GM21576 (cell line): Measurements from ENCODE around the gene L1CAM.

Experiments
- ATAC-seq: cut with Tn5 transposase; IDR thresholded peaks from one replicate; pipeline ENCODE4 v1.9.1; 2021; ENCODE audit warnings: mild to moderate bottlenecking, moderate library complexity; ENCODE audit not compliant: unreplicated experiment

The L1CAM gene

DNA sequence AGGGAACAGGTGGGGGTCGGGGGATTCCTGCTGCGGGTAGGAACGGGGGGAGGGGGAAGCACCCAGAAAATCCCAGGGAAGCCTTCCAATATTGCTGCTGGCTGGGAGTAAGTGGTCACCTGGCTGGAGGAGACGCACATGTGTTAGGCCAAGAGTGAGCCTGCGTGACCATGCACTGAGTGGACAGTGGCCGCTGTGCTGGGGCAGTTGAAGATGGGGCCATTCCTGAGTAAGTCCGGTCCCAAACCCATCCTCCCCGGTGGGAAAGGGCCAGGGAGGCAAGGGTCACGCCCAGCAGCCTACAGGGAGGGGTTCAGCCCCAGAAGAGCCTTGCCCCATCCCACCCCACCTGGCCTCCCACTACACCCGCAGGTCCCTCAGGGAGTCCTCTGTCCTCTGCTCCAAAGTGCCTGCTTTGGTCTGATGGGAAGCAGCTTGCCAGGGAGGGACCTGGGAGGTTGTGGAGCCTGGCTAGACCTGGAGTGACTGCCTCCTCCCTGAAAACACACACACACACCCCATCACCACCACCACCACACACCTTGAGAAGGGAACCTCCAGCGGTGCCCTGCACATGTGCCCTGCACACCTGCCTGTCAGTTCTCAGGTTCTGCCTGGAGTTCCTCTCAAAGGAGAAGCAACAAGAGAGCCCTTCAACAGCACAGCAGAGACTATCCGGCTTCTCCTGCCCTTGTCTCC lies 6.1 kb downstream of the L1CAM start:
- no peak for ATAC-seq

DNA sequence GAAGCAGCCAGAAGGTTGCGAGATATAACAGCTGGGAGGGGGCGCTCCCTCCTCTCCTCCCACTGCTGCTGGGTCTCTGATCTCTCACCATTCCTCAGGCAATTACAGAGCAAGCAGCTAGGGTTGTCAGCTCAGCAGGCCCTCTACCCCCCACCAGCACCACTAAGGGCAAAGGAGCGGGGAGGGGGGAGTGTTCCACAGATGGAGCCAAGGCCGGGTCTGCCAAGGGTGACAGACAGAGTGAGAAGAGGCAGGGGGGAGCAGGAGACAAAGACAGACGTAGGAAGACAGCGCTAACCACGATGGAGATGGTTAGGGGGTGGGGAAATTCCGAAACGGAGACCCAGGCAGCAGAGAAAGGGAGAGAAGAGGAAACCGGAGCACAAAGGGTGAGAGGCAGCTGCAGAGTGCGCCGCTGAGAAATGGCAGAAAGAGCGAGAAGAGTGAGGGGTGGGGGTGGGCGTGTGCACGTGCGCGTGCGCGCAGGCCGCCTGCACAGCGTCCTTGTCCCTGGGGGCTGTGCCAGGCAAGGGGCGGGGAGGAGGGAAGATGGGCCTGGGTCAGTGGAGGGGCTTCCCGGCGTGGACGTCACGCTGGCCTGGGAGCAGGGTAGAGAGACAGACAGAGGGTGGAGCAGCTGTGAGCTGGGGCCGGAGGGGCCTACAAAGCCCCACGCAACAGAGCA lies 6.9 kb downstream of the L1CAM start:
- ATAC-seq, result no peak

- ATAC-seq, result no peak
Observed at GRCh38 chrX:153878345-153878744, 7.6 kb downstream of the L1CAM start.

DNA sequence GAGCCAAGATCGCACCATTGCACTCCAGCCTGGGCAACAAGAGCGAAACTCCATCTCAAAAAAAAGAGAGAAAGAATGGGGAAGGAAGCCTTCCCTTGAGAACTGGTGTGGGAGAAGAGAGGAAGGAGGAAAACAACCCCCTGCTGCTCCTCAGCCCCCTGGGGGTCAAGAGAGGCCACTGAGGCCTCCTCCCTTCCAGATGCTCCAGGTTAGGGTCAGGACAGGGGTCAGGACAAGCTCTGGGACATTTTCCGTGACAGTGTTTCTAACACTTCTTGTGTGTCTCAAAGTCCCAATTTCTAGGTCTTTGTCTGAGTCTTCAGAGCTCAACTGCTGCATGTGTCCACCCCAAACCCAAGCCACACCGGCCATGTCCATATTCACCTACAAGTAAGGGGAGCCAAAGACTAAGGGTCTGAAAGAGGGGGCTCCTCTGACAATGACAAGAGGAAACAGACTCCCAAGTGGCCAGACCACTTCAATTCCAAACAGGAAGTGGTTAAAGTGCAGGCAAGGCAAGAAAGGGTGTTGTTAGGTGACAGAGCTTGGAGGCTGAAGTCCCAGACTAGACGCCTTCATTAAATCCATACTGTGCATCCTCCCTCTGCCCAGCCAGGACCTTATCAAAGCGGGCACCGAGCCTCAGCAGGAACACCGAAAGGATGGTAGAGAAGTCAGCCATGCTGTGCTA lies 8.3 kb downstream of the L1CAM start:
- no peak for ATAC-seq

DNA sequence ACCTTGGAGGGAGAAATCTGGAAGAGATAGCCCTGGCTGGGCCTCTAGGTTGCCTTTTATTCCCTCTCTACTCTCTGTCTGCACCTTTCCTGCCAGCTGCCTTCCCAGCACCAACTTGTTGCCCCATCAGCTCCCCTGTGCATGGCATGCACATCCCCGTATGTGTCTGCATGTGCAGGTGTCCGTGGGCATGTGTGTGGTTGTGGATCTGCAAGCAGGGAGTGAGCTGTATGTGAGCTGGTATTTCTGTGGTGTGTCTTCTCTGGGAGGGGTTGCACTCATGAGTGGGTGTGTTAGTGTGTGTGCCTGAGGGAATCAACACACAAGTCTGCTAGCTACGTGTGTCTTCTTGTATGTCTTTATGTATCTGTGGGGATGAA lies 9.9 kb downstream of the L1CAM start:
- ATAC-seq, result no peak

DNA sequence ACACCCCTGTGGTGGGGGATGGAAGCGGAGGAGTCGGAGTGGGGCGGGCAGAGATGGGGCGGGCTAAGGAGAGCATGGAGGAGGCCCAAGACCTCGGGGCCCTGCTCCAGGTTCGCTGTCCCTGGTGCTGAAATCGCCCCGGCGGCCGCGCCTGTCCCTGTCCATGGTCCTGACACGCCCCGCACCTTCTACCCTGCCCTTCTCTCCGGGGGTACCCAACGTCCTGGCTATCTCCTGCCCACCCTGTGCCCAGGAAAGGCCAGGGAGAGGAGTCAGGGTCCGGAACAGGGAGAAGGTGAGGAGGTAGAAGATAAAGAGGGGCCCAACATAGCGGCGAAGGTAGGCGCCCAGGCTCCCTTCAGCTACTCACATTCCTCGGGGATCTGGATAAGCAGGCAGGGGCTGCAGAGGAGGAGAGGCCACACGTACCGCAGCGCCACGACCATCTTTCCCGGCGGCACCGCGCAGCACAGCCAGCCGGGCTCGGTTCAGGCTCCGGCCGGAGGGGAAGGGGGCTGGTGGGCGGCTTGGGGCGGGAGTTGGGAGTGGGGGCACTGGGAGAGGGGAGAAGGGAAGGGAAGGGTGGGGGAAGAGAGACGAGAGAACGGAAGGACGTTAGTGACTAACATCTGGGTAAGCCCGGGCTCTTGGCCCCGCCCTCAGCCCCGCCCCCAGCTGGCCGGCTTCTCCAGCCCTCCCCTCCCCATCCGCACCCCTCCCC lies 10.4 kb downstream of the L1CAM start:
- no peak for ATAC-seq

GRCh38 chrX:153874366-153875125 lies 11.4 kb downstream of the L1CAM start:
- ATAC-seq, result no peak

GRCh38 chrX:153874085-153874365 lies 11.9 kb downstream of the L1CAM start:
- ATAC-seq, result no peak

DNA sequence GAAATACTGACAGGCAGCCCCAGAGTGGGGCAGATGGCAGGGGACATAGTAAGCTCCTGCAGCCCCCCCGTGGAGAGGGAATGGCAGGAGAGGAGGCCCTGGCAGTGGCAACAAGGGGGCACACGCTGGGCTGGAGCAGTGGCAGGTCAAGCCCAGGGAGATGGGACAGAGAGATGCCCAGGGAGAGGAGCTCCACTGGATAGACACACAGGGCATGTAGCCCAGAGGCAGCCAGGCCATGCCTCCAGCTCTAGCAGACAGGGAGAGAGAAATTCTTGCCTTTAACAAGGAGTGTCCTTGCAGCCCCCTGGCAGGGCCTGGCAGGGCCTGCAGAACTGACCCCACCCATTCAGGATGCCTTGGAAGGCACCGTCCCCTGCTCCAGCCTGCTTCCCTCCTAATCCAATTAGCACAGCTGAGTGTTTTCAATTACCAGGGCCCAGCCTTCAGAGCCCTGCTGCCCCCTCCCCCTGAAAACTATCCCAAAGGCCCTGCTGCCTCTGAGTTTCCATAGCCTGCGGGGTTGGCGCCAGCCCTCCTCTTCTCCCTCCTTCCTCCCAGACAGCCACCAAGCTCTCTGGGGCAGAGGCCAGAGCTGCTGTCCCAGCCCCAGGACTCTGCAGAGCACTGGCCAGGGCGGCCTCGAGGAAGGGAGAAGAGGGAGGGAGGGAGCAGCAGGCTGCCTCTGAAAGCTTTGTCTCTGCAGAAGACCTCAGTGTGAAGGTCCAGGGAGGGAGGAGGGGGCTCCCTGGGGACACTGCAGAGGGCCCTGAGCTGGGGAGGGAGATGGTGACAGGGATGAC lies 12.5 kb downstream of the L1CAM start:
- no peak for ATAC-seq

DNA sequence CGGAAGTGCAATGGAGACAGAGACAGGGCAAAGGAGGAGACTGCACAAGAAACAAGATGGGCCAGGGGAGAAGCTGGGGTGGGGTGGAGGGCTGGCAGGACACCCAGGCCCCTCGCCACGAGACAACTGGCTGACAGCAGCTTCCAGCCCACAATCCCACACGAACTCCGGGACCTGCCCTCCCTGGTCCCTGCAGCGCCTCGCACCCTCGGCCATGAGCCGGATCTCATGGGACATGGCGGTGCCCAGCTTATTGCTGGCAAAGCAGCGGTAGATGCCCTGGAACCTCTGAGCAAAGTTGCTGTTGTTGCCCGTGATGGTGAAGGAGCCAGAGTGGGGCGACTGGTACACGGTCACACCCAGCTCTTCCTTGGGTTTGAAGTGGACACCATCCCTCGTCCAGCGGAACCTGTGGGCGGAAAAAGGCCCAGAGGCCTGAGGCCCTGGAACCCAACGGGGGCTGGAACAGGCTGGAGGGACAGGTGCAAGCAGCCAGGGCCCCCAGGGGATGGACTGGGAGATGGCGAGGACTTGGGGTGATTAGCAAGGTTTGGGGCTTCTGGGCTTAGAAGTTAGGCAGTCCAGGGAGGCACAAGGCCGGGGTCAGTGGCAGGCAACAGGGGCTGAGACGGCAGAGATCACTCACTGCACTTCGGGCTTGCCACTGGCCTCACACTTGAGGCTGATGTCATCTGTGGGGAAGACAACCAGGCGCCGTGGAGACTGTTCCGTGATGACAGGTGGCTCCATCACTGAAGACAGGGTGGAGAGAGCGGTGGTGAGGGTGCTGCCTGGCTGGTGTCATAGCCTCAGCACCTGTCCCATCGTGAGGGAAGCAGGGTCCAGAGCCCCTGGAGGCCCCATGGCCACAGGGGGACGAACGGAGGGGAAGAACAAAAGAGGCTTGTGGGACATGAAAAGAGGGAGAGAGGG lies 13.8 kb downstream of the L1CAM start:
- no peak for ATAC-seq

GRCh38 chrX:153871451-153871850 lies 14.5 kb downstream of the L1CAM start:
- ATAC-seq, result no peak

- ATAC-seq, result no peak
Observed at GRCh38 chrX:153870791-153871360, 15.1 kb downstream of the L1CAM start.

DNA sequence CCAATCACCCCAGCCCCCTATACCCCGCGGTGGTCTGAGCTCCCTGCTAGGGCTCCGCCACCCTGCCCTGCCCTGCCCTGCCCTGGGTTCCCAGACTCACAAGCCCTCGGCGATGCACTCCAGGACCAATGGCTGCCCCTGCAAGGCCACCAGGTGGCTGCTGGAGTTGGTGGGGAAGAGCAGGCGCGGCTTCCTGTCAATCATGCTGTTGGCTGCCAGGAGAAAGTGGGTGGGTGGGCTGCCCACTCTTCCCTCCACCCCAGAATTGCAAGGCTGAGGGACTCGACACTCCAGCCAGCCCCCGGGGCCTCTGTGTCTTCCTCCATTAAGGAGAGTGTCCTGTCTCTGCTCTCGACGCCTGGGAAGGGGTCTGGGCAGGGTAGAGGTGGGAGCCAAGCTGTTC lies 15.7 kb downstream of the L1CAM start:
- ATAC-seq, result no peak

GRCh38 chrX:153869473-153870287 lies 16.3 kb downstream of the L1CAM start:
- no peak for ATAC-seq

DNA sequence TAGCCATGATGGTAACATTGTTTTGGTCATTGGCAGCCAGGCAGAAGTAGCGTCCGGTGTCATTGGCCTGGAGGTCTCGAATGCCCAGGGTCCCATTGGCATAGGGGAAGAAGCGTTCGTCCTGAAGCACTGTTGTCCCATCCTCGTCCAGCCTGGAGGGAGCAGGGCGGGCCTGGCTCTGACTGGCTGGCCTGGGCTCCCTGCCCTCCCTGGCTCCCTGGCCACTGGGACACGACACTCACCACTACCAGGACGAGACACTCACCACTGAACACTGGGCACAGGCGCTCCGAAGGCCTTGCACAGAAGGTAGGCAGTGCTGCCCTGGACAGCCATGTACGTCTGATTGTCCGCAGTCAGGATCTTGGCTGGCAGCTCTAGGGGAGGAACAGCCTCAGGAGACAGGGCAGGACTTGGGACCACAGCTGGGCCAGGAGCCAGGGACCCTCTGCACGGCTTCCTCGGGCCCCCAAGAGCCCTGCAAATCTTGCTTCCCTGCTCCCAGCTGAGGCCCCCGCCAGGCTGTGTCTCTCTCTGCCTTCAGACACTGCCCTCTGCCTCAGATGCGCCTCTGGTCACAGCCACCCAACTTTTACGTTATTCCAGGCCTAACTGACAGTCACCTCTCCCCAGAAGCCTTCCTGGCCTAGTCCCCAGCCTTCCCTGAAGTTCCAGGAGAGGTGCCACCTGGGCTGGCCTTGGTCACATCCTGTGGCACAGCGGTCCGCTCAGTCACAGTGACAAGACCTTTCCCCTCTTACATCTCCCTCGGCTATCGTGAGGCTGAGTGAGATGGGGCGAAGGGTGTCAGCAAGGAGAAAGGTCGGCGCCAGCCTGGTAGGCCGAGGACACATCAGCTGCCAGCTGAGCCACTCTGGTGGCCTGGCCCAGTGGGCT lies 17.1 kb downstream of the L1CAM start:
- no peak for ATAC-seq

DNA sequence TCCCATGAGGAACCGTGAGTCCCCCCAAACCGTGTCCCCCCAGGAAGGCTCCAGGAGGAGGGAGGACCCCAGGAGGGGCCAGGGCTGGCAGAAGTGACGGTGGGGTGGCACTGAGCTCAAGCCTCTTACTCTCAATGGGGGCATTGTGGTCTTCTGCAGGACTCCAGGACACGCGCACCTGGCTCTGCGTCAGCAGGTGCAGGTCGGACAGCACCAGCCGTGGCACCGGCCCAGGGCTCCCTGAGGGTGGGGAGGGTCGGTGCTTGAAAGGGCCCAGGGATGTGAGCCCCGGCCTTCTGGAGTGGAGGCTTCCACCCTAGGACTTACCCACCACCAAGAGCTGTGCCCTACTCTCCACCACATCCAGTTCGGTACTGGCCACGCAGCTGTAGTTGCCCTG lies 18.3 kb downstream of the L1CAM start:
- no peak for ATAC-seq

DNA sequence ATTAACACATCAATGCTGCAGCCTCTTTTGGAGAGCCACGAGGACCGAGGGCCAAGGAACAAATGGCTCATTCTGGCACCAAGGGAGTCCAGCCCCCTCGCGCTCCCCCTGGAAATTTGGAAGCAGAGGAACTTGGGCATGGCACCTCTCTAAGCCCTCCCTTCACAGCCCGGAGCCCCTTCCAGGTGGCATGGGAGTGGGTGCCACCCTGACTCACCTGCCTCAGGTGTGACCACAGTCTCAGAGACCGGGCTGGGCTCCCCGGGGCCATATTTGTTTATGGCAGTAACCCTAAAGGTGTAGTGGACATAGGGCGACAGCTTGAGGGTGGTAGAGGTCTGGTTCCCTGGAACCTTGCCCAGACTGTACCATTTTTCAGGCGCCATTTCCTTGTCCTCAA lies 18.8 kb downstream of the L1CAM start:
- no peak for ATAC-seq
